Tibial nerve (tissue), 4 donors: ENCODE measurements around the gene AZIN2. TPM values are rescaled to one million over a fixed set of nuclear protein-coding genes. Genes with fewer than 3 reads are reported as not detected.
A peak's percentile ranks its signal among the peaks of the same experiment; 100 is the strongest.

Experiments
- DNase-seq, 2 donors: peaks; one replicate each; pipeline ENCODE4 v3.0.0-alpha.2; 2019; ENCODE audit warnings: low spot score in 2 of 2
- H3K27ac ChIP-seq, 4 donors: fragments of 200-600 bp; sonication (generic) in 3 of 4; one replicate each; pipeline ENCODE4 v1.5.1; 2017 to 2019; ENCODE audit warnings: mild to moderate bottlenecking in 1 of 4
- H3K27me3 ChIP-seq, 2 donors: fragments of 200-600 bp; sonication (generic) in 1 of 2; one replicate each; pipeline versions ENCODE4 v1.5.1 to v1.6.0; 2017 to 2019
- H3K36me3 ChIP-seq, 3 donors: fragments of 200-600 bp; sonication (generic); one replicate each; pipeline ENCODE4 v1.5.1; 2018 to 2019
- H3K4me1 ChIP-seq, 4 donors: fragments of 200-600 bp; sonication (generic) in 3 of 4; one replicate each; pipeline ENCODE4 v1.5.1; 2017 to 2019
- H3K4me3 ChIP-seq, 4 donors: fragments of 200-600 bp; sonication (generic) in 3 of 4; one replicate each; pipeline ENCODE4 v1.5.1; 2017 to 2019; ENCODE audit warnings: mild to moderate bottlenecking in 1 of 4, moderate library complexity in 1 of 4
- H3K9me3 ChIP-seq, 4 donors: fragments of 200-600 bp; sonication (generic) in 3 of 4; one replicate each; pipeline ENCODE4 v1.5.1; 2017 to 2019
- CTCF ChIP-seq, 5 experiments: fragments of 200-600 bp in 3 of 5; fragments of 450-650 bp in 2 of 5; sonication (generic) in 3 of 5; IDR thresholded peaks; one replicate each; pipeline ENCODE4 v1.5.1; 2016 to 2019; ENCODE audit warnings: antibody characterized with exemption in 5 of 5, mild to moderate bottlenecking in 3 of 5, moderate library complexity in 2 of 5
- EP300 ChIP-seq, 2 donors: sonication (generic); formaldehyde crosslinking; IDR thresholded peaks; one replicate each; pipeline ENCODE4 v1.6.1; 2017; ENCODE audit warnings: antibody characterized with exemption in 2 of 2, mild to moderate bottlenecking in 1 of 2
- POLR2A ChIP-seq, 2 donors: fragments of 450-650 bp; IDR thresholded peaks; one replicate each; pipeline ENCODE4 v1.6.1; 2017; ENCODE audit warnings: antibody characterized with exemption in 2 of 2, mild to moderate bottlenecking in 2 of 2, moderate library complexity in 2 of 2
- WGBS, 2 donors: methylation state at CpG; one replicate each; pipeline ENCODE4 v1.1.5; 2018; 5-methylcytosine and 5-hydroxymethylcytosine counted together
- total RNA-seq, 4 donors: library from RNA; depleted of rRNA; stranded (reverse); fragments of >200 nt; gene quantifications; one replicate each; pipeline ENCODE4 v1.1.0, GENCODE V29; 2016

Gene AZIN2
- total RNA-seq, 4 donors from 2014 or later, result 3.3 to 8.6 (median 6.3) TPM

GRCh38 chr1:33137800-33138199 is 56.8 kb downstream of the AZIN2 start:
- Histone ChIP-seq H3K27me3 (no peaks in the 10 kb centered on the region), H3K36me3 (peaks cover 0 to 11% (median 0%) of the 10 kb centered on the region in 3 donors), H3K4me1 (peaks cover 0 to 14% (median under 1%) of the 10 kb centered on the region in 4 donors), H3K27ac (no peak overlapping the region), H3K4me3 (no peak overlapping the region), H3K9me3 (no peaks in the 10 kb centered on the region)
- WGBS, 2 donors, result 30 to 34% methylated on average over 8 of the region's 8 CpGs
- no peak for DNase-seq
- TF ChIP-seq CTCF (IDR thresholded peaks at IDR 0.05) (peak; percentile 24 to 59 (median 39)), POLR2A (IDR thresholded peaks at IDR 0.05) (no peak)

GRCh38 chr1:33140153-33141149 is 59.5 kb downstream of the AZIN2 start:
- Histone ChIP-seq H3K4me1 (peaks cover 0 to 25% (median 3%) of the 10 kb centered on the region in 4 donors), H3K27ac (no peak overlapping the region), H3K36me3 (peaks cover 0 to 12% (median 0%) of the 10 kb centered on the region in 3 donors), H3K4me3 (no peak overlapping the region), H3K9me3 (no peaks in the 10 kb centered on the region), H3K27me3 (no peaks in the 10 kb centered on the region)
- WGBS, 2 donors, result 32 to 41% methylated on average over 9 of the region's 9 CpGs
- no peak for DNase-seq
- TF ChIP-seq POLR2A (IDR thresholded peaks at IDR 0.05), result no peak
- no peak for TF ChIP-seq EP300 (IDR thresholded peaks at IDR 0.05)

- Histone ChIP-seq H3K36me3 (peaks cover 0 to 20% (median 0%) of the 10 kb centered on the region in 3 donors), H3K27me3 (no peaks in the 10 kb centered on the region), H3K4me1 (peaks cover 0 to 25% (median 3%) of the 10 kb centered on the region in 4 donors), H3K27ac (no peak overlapping the region), H3K4me3 (no peak overlapping the region), H3K9me3 (no peaks in the 10 kb centered on the region)
- TF ChIP-seq CTCF (IDR thresholded peaks at IDR 0.05) (no peak), POLR2A (IDR thresholded peaks at IDR 0.05) (no peak), EP300 (IDR thresholded peaks at IDR 0.05) (no peak)
- WGBS, 2 donors, result 76 to 100% methylated on average over 2 of the region's 2 CpGs
- no peak for DNase-seq
Measured at GRCh38 chr1:33141216-33141615, 60.3 kb downstream of the AZIN2 start.

- H3K36me3 ChIP-seq, result peaks cover 0 to 25% (median 0%) of the 10 kb centered on the region in 3 donors
- peaks cover 0 to 25% (median 3%) of the 10 kb centered on the region in 4 donors for H3K4me1 ChIP-seq
- no peaks in the 10 kb centered on the region for H3K9me3 ChIP-seq
- no peak for DNase-seq
- TF ChIP-seq EP300 (IDR thresholded peaks at IDR 0.05) (no peak), CTCF (IDR thresholded peaks at IDR 0.05) (no peak), POLR2A (IDR thresholded peaks at IDR 0.05) (no peak)
- no peak overlapping the region for H3K4me3 ChIP-seq
- WGBS, 2 donors, result 62 to 66% methylated on average over 3 of the region's 3 CpGs
- H3K27me3 ChIP-seq, result no peaks in the 10 kb centered on the region
- no peak overlapping the region for H3K27ac ChIP-seq
Measured at GRCh38 chr1:33141781-33142180, 60.8 kb downstream of the AZIN2 start.

GRCh38 chr1:33142483-33143064 is 61.6 kb downstream of the AZIN2 start:
- TF ChIP-seq CTCF (IDR thresholded peaks at IDR 0.05) (no peak), POLR2A (IDR thresholded peaks at IDR 0.05) (no peak), EP300 (IDR thresholded peaks at IDR 0.05) (no peak)
- no peaks in the 10 kb centered on the region for H3K9me3 ChIP-seq
- no peak overlapping the region for H3K27ac ChIP-seq
- H3K4me3 ChIP-seq, result no peak overlapping the region
- peaks cover 0 to 25% (median 3%) of the 10 kb centered on the region in 4 donors for H3K4me1 ChIP-seq
- peaks cover 0 to 33% (median 0%) of the 10 kb centered on the region in 3 donors for H3K36me3 ChIP-seq
- DNase-seq, result peak in 1 of 2 donors; percentile 28
- 53 to 66% methylated on average over 7 of the region's 7 CpGs for WGBS, 2 donors
- no peaks in the 10 kb centered on the region for H3K27me3 ChIP-seq
